ENCODE results near the gene SPTY2D1.
"Not testable (repeated sequence)": the region's sequence is repeated elsewhere in the genome, so short reads cannot be mapped to it uniquely, and the experiment has no call there.

The SPTY2D1 gene

GRCh38 chr11:18669711-18670110, 35.6 kb upstream of the SPTY2D1 start:
- POLR2A ChIA-PET = no interaction called here
- no peak for TF ChIP-seq CTCF (IDR thresholded peaks at IDR 0.05; ENCODE audit: control extremely low read depth, extremely low read depth, low read depth, missing control alignments)
- DNase-seq (ENCODE audit: extremely low spot score) = no peak
- CTCF ChIA-PET = no interaction called here

- POLR2A ChIA-PET = no interaction called here
These were observed 35.1 kb upstream of the SPTY2D1 start for GRCh38 chr11:18669219-18669596.

GRCh38 chr11:18668131-18668530, 34.0 kb upstream of the SPTY2D1 start:
- ChIA-PET CTCF (no interaction called here), POLR2A (no interaction called here)
- DNase-seq (ENCODE audit: extremely low spot score) = no peak
- TF ChIP-seq CTCF (IDR thresholded peaks at IDR 0.05; ENCODE audit: control extremely low read depth, extremely low read depth, low read depth, missing control alignments) = no peak

More at GRCh38 chr11:18669219-18669596, 35.1 kb upstream of the SPTY2D1 start:
- CTCF ChIA-PET = no interaction called here
- no peak for TF ChIP-seq CTCF (IDR thresholded peaks at IDR 0.05; ENCODE audit: control extremely low read depth, extremely low read depth, low read depth, missing control alignments)
- no peak for DNase-seq (ENCODE audit: extremely low spot score)

GRCh38 chr11:18665353-18665872, 31.3 kb upstream of the SPTY2D1 start:
- POLR2A ChIA-PET; DNase-seq (ENCODE audit: extremely low spot score): not testable (repeated sequence)
- CTCF ChIA-PET = interaction anchor here (1.2 kb wide), 1 partner anchor 63 kb away, joined by 3 read pairs; no protein-coding TSS in a partner anchor

GRCh38 chr11:18657673-18658072, 23.5 kb upstream of the SPTY2D1 start:
- no peak for DNase-seq (ENCODE audit: extremely low spot score)
- ChIA-PET CTCF (no interaction called here), POLR2A (no interaction called here)
- TF ChIP-seq CTCF (IDR thresholded peaks at IDR 0.05; ENCODE audit: control extremely low read depth, extremely low read depth, low read depth, missing control alignments) = no peak

- TF ChIP-seq CTCF (IDR thresholded peaks at IDR 0.05; ENCODE audit: control extremely low read depth, extremely low read depth, low read depth, missing control alignments) = peak; percentile 62
- ChIA-PET CTCF (interaction anchor here (1.0 to 3.5 kb wide), 7 partner anchors 9 to 111 kb away, joined by 3 to 15 read pairs (median 5); partner anchors contain the start of gene SPTY2D1), POLR2A (no interaction called here)
- peak; percentile 70 for DNase-seq (ENCODE audit: extremely low spot score)
These were observed 16.9 kb upstream of the SPTY2D1 start for GRCh38 chr11:18650859-18651557.

GRCh38 chr11:18650353-18650752, 16.2 kb upstream of the SPTY2D1 start:
- POLR2A ChIA-PET = no interaction called here
- no peak for DNase-seq (ENCODE audit: extremely low spot score)
- CTCF ChIA-PET = interaction anchor here (0.7 to 3.5 kb wide), 7 partner anchors 9 to 535 kb away, joined by 3 to 15 read pairs (median 5); partner anchors contain the start of gene SPTY2D1
- TF ChIP-seq CTCF (IDR thresholded peaks at IDR 0.05; ENCODE audit: control extremely low read depth, extremely low read depth, low read depth, missing control alignments) = no peak

GRCh38 chr11:18643034-18643433, 8.9 kb upstream of the SPTY2D1 start:
- POLR2A ChIA-PET; CTCF ChIA-PET; DNase-seq (ENCODE audit: extremely low spot score): not testable (repeated sequence)
